Endothelial cell (in vitro differentiated cells): ENCODE data around the gene TRIM28. TPM values are rescaled to one million over a fixed set of nuclear protein-coding genes. Genes with fewer than 3 reads are reported as not detected.
A peak's percentile ranks its signal among the peaks of the same experiment; 100 is the strongest.

Source experiments
- DNase-seq: peaks from one replicate; pipeline ENCODE4 v3.0.0; 2021; ENCODE audit warnings: low spot score
- H3K27ac Mint-ChIP-seq: one replicate; pipeline ENCODE4 v1.8.0; 2021; ENCODE audit warnings: mixed read lengths, inconsistent platforms; ENCODE audit not compliant: unreplicated experiment
- H3K27me3 Mint-ChIP-seq: one replicate; pipeline ENCODE4 v1.8.0; 2021; ENCODE audit warnings: mild to moderate bottlenecking, moderate library complexity, mixed read lengths, inconsistent platforms; ENCODE audit not compliant: unreplicated experiment
- H3K36me3 Mint-ChIP-seq: one replicate; pipeline ENCODE4 v1.8.0; 2021; ENCODE audit warnings: mild to moderate bottlenecking, low read depth, mixed read lengths, inconsistent platforms; ENCODE audit not compliant: unreplicated experiment
- H3K4me1 Mint-ChIP-seq: one replicate; pipeline ENCODE4 v1.8.0; 2021; ENCODE audit warnings: mild to moderate bottlenecking, mixed read lengths, inconsistent platforms; ENCODE audit not compliant: unreplicated experiment
- H3K4me3 Mint-ChIP-seq: one replicate; pipeline ENCODE4 v1.8.0; 2021; ENCODE audit warnings: mild to moderate bottlenecking, mixed read lengths, inconsistent platforms; ENCODE audit not compliant: unreplicated experiment
- H3K9me3 Mint-ChIP-seq: one replicate; pipeline ENCODE4 v1.8.0; 2021; ENCODE audit warnings: mixed read lengths, inconsistent platforms; ENCODE audit not compliant: unreplicated experiment
- microRNA-seq: library from miRNA; unstranded; fragments of <30 nt; microRNA quantifications from one replicate; pipeline ENCODE4, GENCODE V29; 2020; ENCODE audit not compliant: unreplicated experiment
- total RNA-seq: library from RNA; stranded (reverse); fragmentation: NEBNext Ultra II Directional; extraction: Animal tissue kit (Norgen Biotek cat#: 25700); gene quantifications from one replicate; pipeline ENCODE4 v1.2.1, GENCODE V29; 2021; ENCODE audit not compliant: unreplicated experiment
- TF ChIP-seq, protein P1 (sequence below): fragments of 200-600 bp; sonication (generic); IDR thresholded peaks from one replicate; pipeline ENCODE4 v1.5.0; 2021; ENCODE audit warnings: antibody characterized with exemption; ENCODE audit not compliant: unreplicated experiment

Gene TRIM28
- total RNA-seq, 1 donor from 2014 or later = 457 TPM

DNA sequence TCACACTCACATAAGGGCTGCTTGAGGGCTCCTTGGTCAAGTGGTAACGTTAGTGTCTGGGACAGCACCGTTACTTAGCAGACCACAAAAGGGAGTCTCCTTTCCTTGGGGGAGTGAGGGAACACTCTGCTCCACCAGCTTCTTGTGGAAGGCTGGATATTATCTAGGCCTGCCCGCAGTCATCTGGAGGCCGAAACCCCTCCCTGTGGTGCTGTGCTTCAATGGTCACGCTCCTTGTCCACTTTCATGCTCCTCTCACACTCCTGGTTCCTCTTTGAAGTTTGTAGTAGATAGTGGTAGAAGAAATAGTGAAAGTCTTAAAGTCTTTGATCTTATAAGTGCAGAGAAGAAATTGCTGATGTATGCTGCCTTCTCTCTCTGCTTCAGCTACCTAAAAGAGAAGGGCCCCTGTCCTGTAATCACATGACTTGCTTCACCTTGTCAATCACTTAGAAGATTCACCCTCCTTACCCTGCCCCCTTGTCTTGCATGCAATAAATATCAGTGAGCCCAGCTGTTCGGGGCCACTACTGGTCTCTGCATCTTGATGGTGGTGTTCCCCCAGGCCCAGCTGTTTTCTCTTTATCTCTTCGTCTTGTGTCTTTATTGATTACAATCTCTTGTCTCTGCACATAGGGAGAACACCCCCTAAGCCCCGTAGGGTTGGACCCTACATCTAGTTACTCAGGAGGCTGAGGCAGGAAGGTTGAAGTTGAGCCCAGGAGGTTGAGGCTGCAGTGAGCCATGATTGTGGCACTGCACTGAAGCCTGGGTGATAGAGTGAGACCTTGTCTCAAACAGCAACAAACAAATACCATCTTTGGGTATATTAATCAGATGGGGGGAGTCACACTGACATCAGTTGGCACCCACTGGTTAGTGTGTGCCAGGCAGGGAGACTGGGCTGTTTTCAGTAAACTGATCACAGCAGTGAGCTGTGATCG, 40.9 kb downstream of the TRIM28 start:
- peaks cover 2% of the 10 kb centered on the region for H3K27me3 Mint-ChIP-seq
- H3K9me3 Mint-ChIP-seq = no peaks in the 10 kb centered on the region

DNA sequence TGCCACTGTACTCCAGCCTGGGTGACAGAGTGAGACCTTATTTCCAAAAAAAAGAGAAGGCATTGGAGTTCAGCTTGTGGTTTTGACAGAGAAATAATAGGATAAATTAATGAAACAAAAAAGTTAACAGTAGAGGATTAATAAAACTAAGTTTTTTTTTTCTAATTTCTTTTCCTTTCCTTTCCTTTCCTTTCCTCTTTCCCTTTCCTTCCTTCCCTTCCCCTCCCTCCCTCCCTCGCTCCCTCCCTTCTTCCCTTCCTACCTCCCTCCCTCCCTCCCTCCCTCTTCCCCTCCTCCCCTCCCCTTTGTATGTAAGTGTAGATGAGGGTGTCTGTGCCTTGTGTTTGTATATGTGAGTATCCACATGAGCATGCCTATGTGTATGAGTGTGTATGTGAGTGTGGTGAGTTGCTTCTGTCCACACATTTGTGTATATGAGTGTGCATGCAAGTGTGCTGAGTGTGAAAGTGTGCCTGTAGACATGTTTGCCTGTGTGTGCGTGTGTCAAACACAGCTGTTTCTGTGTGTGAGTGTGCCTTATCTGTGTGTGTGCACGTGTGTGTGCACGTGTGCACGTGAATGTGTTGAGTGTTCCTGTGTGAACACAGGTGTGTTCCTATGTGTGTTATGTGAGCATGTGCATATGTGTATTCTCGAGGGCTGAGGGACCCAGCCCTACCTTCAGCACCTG, 41.7 kb downstream of the TRIM28 start:
- H3K4me3 Mint-ChIP-seq = peak overlapping the region; percentile 42

More for the DNA sequence above, 40.9 kb downstream of the TRIM28 start:
- DNase-seq = no peak
- Mint-ChIP-seq H3K36me3 (peaks cover 17% of the 10 kb centered on the region), H3K27ac (no peak overlapping the region), H3K4me3 (no peak overlapping the region), H3K4me1 (peaks cover 2% of the 10 kb centered on the region)
- TF ChIP-seq, protein P1, sequence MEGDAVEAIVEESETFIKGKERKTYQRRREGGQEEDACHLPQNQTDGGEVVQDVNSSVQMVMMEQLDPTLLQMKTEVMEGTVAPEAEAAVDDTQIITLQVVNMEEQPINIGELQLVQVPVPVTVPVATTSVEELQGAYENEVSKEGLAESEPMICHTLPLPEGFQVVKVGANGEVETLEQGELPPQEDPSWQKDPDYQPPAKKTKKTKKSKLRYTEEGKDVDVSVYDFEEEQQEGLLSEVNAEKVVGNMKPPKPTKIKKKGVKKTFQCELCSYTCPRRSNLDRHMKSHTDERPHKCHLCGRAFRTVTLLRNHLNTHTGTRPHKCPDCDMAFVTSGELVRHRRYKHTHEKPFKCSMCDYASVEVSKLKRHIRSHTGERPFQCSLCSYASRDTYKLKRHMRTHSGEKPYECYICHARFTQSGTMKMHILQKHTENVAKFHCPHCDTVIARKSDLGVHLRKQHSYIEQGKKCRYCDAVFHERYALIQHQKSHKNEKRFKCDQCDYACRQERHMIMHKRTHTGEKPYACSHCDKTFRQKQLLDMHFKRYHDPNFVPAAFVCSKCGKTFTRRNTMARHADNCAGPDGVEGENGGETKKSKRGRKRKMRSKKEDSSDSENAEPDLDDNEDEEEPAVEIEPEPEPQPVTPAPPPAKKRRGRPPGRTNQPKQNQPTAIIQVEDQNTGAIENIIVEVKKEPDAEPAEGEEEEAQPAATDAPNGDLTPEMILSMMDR = no peak

DNA sequence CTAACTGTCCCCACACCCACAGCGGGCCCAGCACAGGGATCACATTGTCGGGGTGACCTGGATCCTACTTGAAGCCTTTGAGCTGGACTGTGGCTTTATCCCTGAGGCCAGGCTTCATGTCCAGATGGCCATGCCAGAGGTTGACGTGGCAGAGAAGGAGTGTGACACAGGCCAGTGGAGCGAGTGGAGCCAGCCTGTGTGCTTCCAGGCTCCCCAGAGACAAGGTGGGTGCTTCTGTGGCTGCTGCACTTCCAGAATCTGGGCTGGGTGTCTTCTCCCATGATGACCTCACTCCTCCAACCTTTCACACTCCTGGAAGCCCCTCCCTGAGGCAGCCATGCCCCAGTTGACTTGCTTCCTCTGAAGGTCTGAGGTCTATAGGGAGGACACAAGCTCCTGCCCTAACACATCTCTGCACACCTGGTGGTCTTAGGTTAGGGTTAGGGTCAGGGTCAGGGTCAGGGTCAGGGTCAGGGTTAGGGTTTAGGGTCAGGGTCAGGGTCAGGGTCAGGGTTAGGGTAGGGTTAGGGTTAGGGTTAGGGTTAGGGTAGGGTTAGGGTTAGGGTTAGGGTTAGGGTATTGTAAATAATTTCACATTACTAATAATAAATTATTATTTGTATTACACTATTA, 42.4 kb downstream of the TRIM28 start:
- Mint-ChIP-seq H3K4me3 (no peak overlapping the region), H3K4me1 (no peaks in the 10 kb centered on the region), H3K27me3 (peaks cover 2% of the 10 kb centered on the region), H3K36me3 (peaks cover 15% of the 10 kb centered on the region), H3K9me3 (no peaks in the 10 kb centered on the region), H3K27ac (no peak overlapping the region)
- TF ChIP-seq, protein P1 = no peak
- no peak for DNase-seq

More for the DNA sequence above, 41.7 kb downstream of the TRIM28 start:
- Mint-ChIP-seq H3K27me3 (peaks cover 2% of the 10 kb centered on the region), H3K4me1 (no peaks in the 10 kb centered on the region), H3K36me3 (peaks cover 17% of the 10 kb centered on the region), H3K27ac (peak overlapping the region; percentile 18), H3K9me3 (no peaks in the 10 kb centered on the region)
- DNase-seq = no peak
- TF ChIP-seq, protein P1 = no peak

Small RNAs within 50 kb of the gene (microRNA-seq; reads per million reads assigned to microRNA genes)
- gene MIR6807 = 6.8 reads per million, percentile 53 among the genes with 10 or more reads in this experiment

Other genes with a start within 250 kb of the TRIM28 start
- gene ERVK3-1, start 238.7 kb upstream of the TRIM28 start, total RNA-seq = 40.6 TPM
- 3.2 TPM for gene ZSCAN22, start 217.1 kb upstream of the TRIM28 start, total RNA-seq
- gene A1BG, start 190.6 kb upstream of the TRIM28 start, total RNA-seq = 41.9 TPM
- gene ZNF497, start 181.3 kb upstream of the TRIM28 start, total RNA-seq = 3.6 TPM
- 4.5 TPM for gene ZNF837, start 163.0 kb upstream of the TRIM28 start, total RNA-seq
- 1,047 TPM for gene RPS5, start 156.8 kb upstream of the TRIM28 start, total RNA-seq
- not detected for gene RNF225, start 148.4 kb upstream of the TRIM28 start, total RNA-seq
- gene ZNF584, start 135.4 kb upstream of the TRIM28 start, total RNA-seq = 6.0 TPM
- gene ZNF132, start 103.9 kb upstream of the TRIM28 start, total RNA-seq = 1.2 TPM
- gene ZNF324B, start 92.4 kb upstream of the TRIM28 start, total RNA-seq = 5.2 TPM
- 10.5 TPM for gene ZNF324, start 77.0 kb upstream of the TRIM28 start, total RNA-seq
- gene ZNF446, start 67.7 kb upstream of the TRIM28 start, total RNA-seq = 9.9 TPM
- gene SLC27A5, start 32.1 kb upstream of the TRIM28 start, total RNA-seq = 4.7 TPM
- gene ZBTB45, start 24.3 kb upstream of the TRIM28 start, total RNA-seq = 22.2 TPM
- gene CHMP2A, start 11.0 kb downstream of the TRIM28 start, total RNA-seq = 130 TPM
- 81.6 TPM for gene UBE2M, start 14.5 kb downstream of the TRIM28 start, total RNA-seq
- 18.6 TPM for gene MZF1, start 29.3 kb downstream of the TRIM28 start, total RNA-seq